HG02970 (cell line): Measurements from ENCODE around the gene TDP2.
"Not testable (repeated sequence)": the region's sequence is repeated elsewhere in the genome, so short reads cannot be mapped to it uniquely, and the experiment has no call there.

ENCODE experiments used
- ATAC-seq: cut with Tn5 transposase; IDR thresholded peaks from one replicate; pipeline ENCODE4 v1.9.1; 2021; ENCODE audit warnings: mild to moderate bottlenecking, moderate library complexity, moderate number of reproducible peaks; ENCODE audit not compliant: unreplicated experiment, low FRiP score

Gene TDP2

GRCh38 chr6:24655215-24655614 is 11.5 kb downstream of the TDP2 start:
- ATAC-seq = no peak

DNA sequence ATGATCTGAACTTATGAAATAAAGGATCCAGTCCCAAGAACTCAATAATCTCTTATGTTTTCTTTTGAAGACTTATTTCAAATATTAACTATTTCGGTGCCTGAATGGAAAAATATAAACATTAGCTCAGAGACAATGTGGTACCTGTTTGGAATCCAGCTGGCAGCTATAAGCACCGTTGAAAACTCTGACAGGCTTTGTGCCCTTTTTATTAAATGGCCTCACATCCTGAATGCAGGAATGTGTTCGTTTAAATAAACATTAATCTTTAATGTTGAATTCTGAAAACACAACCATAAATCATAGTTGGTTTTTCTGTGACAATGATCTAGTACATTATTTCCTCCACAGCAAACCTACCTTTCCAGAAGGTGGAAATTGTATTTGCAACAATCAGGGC is 16.3 kb downstream of the TDP2 start:
- no peak for ATAC-seq

GRCh38 chr6:24649691-24650090 is 17.0 kb downstream of the TDP2 start:
- no peak for ATAC-seq

DNA sequence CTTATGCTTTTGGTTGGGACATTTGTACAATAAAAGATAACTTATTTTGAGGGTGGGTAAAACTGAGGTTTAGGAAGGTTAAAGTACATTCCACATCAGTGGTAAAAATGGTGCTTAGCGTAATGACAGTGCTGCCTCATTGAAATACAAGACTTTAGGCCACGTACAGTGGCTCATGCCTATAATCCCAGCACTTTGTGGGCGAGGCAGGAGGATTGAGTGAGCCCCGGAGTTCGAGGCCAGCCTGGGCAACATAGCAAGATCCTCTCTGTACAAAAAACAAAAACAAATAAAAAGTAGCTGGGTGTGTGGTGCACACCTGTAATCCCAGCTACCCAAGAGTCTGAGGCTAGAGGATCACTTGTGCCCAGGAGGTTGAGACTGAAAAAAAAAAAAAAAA is 18.4 kb downstream of the TDP2 start:
- ATAC-seq = no peak

- no peak for ATAC-seq
Observed at GRCh38 chr6:24646771-24647170, 19.9 kb downstream of the TDP2 start.

DNA sequence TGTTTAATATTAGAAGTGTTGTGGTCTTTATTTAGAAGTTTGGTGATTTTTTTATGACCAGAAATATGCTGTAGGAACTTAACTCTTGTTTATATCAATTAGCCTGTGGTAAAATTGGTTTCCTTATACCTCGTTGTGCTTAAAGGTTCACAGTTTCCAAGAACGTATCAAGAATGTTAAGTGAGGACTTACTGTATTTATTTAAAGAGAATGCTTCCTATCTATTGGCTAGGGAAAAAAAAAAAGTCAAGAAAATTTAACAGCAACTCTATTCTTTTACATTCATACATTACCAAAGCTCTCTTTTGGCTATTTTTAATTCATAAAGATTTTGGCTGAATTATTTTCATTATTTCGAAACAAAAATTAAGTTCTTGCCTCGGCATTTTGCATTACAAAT is 22.3 kb downstream of the TDP2 start:
- ATAC-seq = no peak

GRCh38 chr6:24643920-24644319 is 22.8 kb downstream of the TDP2 start:
- no peak for ATAC-seq

- ATAC-seq = no peak
Observed at GRCh38 chr6:24642061-24642460, 24.6 kb downstream of the TDP2 start.

- ATAC-seq = not testable (repeated sequence)
Observed at GRCh38 chr6:24640631-24641030, 26.1 kb downstream of the TDP2 start.

- ATAC-seq = no peak
Observed at GRCh38 chr6:24640166-24640565, 26.5 kb downstream of the TDP2 start.

DNA sequence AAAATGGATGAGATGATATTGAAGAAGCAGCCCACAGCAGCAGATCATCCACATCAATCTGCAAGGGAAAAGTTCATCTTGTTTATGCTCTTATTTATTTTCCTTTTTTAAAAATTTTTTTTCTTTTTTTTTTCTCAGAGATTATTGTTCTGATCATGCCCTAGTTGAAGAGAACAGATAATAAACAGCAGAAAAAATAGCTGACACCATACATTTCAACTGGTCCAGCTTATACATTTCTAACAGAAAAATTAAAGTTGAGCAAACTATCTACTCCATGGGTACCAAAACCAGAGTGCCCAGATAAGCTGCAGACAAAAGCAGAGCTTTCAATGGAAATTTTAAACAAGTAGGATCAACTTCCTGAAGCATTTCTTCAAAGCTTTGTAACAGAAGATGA is 30.0 kb downstream of the TDP2 start:
- no peak for ATAC-seq

DNA sequence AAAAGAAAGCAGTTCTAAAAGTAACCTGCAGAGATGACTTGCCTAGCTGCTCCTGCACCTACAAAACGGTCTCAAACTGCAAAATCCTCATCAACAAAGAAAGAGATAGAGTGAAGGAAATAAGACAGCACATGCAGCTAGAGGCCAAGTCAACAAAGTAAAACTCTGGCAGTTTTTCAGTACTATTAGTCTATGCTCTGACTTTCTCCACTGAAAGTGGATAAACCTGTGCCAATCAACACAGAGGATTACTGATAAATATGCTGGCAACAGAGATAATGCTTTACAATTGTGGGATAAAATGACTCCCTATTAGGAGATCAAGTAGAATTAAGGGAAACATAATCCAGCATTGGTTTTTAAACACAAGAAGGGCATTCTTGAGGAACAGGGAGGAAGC is 34.1 kb downstream of the TDP2 start:
- no peak for ATAC-seq

DNA sequence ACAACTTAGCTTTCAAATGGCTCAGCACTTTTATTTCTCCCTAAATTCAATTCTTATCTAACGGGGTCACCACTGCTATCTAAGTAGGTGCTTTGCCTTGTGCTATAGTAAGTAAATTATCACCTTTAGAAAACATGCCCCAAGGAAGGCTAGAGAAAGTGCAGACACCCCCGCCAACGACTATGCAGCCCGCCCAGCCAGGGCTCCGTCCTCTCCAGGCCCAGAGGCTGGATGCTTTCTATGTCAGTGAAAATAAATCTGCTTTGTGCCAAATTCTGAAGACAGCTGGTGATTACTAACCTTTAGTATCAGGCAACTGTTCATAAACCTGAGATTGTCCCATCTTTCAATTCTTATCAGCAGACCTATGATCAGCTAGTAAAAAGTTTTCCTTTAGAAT is 35.0 kb downstream of the TDP2 start:
- no peak for ATAC-seq

DNA sequence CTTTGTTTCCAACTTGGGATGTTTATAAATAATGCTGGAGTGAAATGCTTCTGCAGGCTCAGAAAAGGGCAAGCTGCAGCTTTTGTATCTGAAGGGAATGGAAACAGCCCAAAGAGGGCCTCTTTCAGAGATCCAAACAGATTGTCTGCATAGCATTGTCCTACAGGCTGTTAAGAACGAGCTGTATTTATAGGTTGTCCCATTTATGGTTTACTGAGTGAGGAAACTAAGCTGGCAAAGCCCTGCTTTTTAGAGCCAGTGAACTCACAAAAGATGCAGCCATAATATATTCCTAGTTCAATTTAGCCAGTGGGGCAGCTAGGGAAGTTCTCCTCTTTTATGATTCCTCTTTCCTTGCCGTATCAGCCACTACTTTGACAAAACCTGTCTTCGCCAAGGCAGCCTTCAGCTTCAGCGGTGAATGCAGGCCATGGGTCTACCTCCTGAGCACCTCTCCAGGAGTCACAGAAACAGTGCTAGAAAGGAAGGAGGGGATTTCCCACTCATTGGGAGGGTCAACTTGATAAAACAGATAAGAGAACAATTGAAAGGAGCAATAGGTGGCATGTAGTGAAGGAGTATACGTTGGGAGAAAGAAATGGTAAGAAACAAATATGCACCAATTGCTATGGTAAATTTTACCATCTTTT is 35.7 kb downstream of the TDP2 start:
- no peak for ATAC-seq

GRCh38 chr6:24621626-24622289 is 44.9 kb downstream of the TDP2 start:
- no peak for ATAC-seq

- ATAC-seq = no peak
Observed at GRCh38 chr6:24620637-24621036, 46.1 kb downstream of the TDP2 start.

DNA sequence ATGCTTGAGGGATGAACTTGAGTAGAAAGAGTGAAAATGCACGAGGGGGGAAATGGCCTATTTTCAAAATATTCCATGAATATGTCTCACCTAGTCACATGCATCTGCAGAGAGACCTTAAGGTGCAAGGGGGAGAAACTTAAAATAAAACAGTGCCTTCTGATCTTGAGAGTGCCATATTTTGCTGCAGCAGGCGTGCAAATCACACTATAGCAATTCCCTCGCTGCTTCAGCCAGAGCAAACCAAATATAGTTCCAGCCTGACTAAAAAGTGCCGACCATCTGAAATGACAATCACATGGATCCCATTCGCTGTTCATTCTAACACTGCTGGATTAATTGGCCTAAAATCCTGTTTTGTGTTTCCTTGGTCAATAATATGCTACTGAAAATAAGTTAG is 47.0 kb downstream of the TDP2 start:
- ATAC-seq = no peak

DNA sequence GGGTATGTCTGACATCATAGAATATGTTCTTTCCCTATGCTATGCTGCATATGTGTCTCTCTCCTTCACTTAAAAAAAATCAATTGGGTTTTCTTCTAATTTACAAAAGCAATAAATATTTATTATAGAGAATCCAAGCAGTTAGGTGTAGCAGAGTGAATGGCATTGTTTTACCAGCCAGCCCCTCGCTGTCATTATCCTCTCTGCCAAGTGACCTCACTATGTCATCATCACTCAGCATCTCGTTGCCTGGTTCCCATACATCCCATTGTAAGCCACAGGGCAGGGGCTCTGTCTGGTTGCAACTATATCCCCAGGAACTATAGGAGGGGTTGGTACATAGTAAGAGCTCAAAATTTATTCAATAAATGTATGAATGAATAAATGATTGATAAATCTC is 52.1 kb downstream of the TDP2 start:
- no peak for ATAC-seq

- ATAC-seq = no peak
Observed at GRCh38 chr6:24614043-24614420, 52.7 kb downstream of the TDP2 start.

- ATAC-seq = no peak
Observed at GRCh38 chr6:24613361-24614042, 53.2 kb downstream of the TDP2 start.

DNA sequence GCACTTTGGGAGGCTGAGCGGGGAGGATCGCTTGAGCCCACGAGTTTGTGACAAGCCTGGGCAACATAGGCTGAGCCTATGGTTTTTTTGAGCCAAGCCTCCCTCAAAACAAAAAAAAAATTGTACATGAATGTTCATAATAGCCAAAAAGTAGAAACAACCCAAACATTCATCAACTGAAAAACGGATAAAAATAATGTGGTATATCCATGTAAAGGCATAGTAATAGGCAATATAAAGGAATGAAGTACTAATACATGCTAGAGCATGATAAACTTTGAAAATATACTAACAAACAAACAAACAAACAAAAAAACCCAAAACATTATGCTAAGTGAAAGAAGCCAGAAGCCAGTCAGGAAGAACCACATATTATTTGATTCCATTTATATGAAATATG is 56.0 kb downstream of the TDP2 start:
- no peak for ATAC-seq
